ENCODE results near the gene GNL1. TPM values are rescaled to one million over a fixed set of nuclear protein-coding genes. Genes with fewer than 3 reads are reported as not detected.
A peak's percentile ranks its signal among the peaks of the same experiment; 100 is the strongest.

GNL1 gene
- total RNA-seq (87.3 and 103 TPM in 2 replicates), polyA plus RNA-seq (58.4 and 63.1 TPM in 2 replicates), polyA minus RNA-seq (53.5 and 54.4 TPM in 2 replicates), Bru-seq, nascent RNA (percentile 67 among the genes with signal in this experiment), BruChase-seq, experiment 1, labeled RNA remaining after a 6-hour chase (percentile 94 among the genes with signal in this experiment), BruChase-seq, experiment 2, labeled RNA remaining after a 2-hour chase (percentile 85 among the genes with signal in this experiment)
- polyA plus RNA-seq (2011; cell fraction: cytosol; rRNA removed): 48.2 and 59.3 TPM in 2 replicates
- 60.5 and 77.4 TPM in 2 replicates for polyA plus RNA-seq (2011; cell fraction: nucleus; rRNA removed)
- polyA plus RNA-seq (2012): 60.2 and 63.8 TPM in 2 replicates
- polyA minus RNA-seq (2011; cell fraction: cytosol; rRNA and poly(A)+ RNA removed): 19.0 TPM
- polyA minus RNA-seq (2011; cell fraction: nucleus; rRNA and poly(A)+ RNA removed): 22.0 and 23.6 TPM in 2 replicates
- long read RNA-seq, full-length matches to known transcripts: 148 of 197 reads
- long read RNA-seq, partial matches to known transcripts: 39 of 197 reads
- long read RNA-seq, other reads (novel, unspliced or antisense): 10 of 197 reads

GRCh38 chr6:30556066-30556905 lies at the start of gene GNL1:
Gene GNL1, minus strand, starts transcription at chr6:30556489. Its CDS starts 286 bp downstream, at chr6:30556203.
- BruUV-seq (replicated peaks): no TSS peak
- Histone ChIP-seq H3K4me3 (replicated peaks in 1 of 3; ENCODE audit: insufficient read depth in 1 of 3, low read depth in 1 of 3, low read length in 3 of 3) (peak within 1 kb of the TSS; percentile 39 to 93 (median 52)), H3K36me3 (ENCODE audit: control insufficient read depth in 2 of 2, extremely low read depth in 1 of 2, insufficient read depth in 2 of 2, low read length in 2 of 2) (peaks cover 0 to 14% of the 10 kb centered on the region in 2 experiments), H4K20me1 (replicated peaks; ENCODE audit: control insufficient read depth, extremely low read depth, insufficient read depth, low read length) (no peaks in the 10 kb centered on the region), H2AFZ (ENCODE audit: low read depth, low read length) (peak within 1 kb of the TSS; percentile 94), H3K27me3 (ENCODE audit: control insufficient read depth in 2 of 2, insufficient read depth in 2 of 2, low read length in 2 of 2) (no peaks in the 10 kb centered on the region), H3K4me1 (ENCODE audit: control insufficient read depth, extremely low read depth, insufficient read depth, low read length) (peaks cover 19% of the 10 kb centered on the region), H3K79me2 (ENCODE audit: control insufficient read depth, insufficient read depth, low read length) (peaks cover 16% of the 10 kb centered on the region), H3K4me2 (ENCODE audit: insufficient read depth, low read length) (peak within 1 kb of the TSS; percentile 83), H3K9me3 (replicated peaks; ENCODE audit: control insufficient read depth, insufficient read depth, low read length) (no peaks in the 10 kb centered on the region), H3K9ac (replicated peaks; ENCODE audit: extremely low read depth, insufficient read depth, low read length) (peak within 1 kb of the TSS; percentile 86), H3K9me1 (replicated peaks; ENCODE audit: control insufficient read depth, extremely low read depth, insufficient read depth, low read length) (no peaks in the 10 kb centered on the region), H3K27ac (ENCODE audit: insufficient read depth, low read depth, low read length) (peak within 1 kb of the TSS; percentile 84)
- intact Hi-C loops (cut with micrococcal nuclease) (loop anchor here (1.0 kb wide), 3 partner anchors 15 to 61 kb away; partner anchors contain the start of genes ABCF1, MRPS18B and PPP1R10), dilution Hi-C loops (cut with MboI; ENCODE audit: extremely low pct_ligation_motif_present, low sequenced_read_pairs) (no loop called here)
- CTCF ChIA-PET: interaction anchor here (1.1 to 4.9 kb wide), 6 partner anchors 12 to 116 kb away, joined by 3 to 65 read pairs (median 10); partner anchors contain the start of genes ABCF1 and DHX16
- DNase-seq (ENCODE audit: low read depth, low spot score) (peak; percentile 88), FAIRE-seq (peak; percentile 38)
- TF ChIP-seq MYC (IDR thresholded peaks at IDR 0.05; ENCODE audit: low read depth, low read length) (no peak), EZH2 (IDR thresholded peaks at IDR 0.05; ENCODE audit: borderline replicate concordance, low read depth, low read length, severe bottlenecking) (no peak), GATA2 (IDR thresholded peaks at IDR 0.05; ENCODE audit: insufficient read depth, insufficient read length, low read depth, low read length) (no peak)
- POLR2A ChIA-PET: interaction anchor here (2.1 kb wide), 1 partner anchor 15 kb away, joined by 9 read pairs; the partner anchor contains the start of gene ABCF1
